ENCODE data around the gene AKR1E2.

GRCh38 chr10:4803822-4804221 is 22.2 kb upstream of the AKR1E2 start:
- TF ChIP-seq, protein P1, sequence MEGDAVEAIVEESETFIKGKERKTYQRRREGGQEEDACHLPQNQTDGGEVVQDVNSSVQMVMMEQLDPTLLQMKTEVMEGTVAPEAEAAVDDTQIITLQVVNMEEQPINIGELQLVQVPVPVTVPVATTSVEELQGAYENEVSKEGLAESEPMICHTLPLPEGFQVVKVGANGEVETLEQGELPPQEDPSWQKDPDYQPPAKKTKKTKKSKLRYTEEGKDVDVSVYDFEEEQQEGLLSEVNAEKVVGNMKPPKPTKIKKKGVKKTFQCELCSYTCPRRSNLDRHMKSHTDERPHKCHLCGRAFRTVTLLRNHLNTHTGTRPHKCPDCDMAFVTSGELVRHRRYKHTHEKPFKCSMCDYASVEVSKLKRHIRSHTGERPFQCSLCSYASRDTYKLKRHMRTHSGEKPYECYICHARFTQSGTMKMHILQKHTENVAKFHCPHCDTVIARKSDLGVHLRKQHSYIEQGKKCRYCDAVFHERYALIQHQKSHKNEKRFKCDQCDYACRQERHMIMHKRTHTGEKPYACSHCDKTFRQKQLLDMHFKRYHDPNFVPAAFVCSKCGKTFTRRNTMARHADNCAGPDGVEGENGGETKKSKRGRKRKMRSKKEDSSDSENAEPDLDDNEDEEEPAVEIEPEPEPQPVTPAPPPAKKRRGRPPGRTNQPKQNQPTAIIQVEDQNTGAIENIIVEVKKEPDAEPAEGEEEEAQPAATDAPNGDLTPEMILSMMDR (IDR thresholded peaks at IDR 0.05) = no peak
- TF ChIP-seq POLR2A (IDR thresholded peaks at IDR 0.05) = no peak
- TF ChIP-seq POLR2AphosphoS5 (IDR thresholded peaks at IDR 0.05) = no peak

Measured in upper lobe of left lung (tissue), 4 donors.